ENCODE results near the gene SON.
"Not testable (repeated sequence)": the region's sequence is repeated elsewhere in the genome, so short reads cannot be mapped to it uniquely, and the experiment has no call there.

SON gene

GRCh38 chr21:33542640-33543504 is at the start of gene SON:
SON (plus strand) TSS chr21:33543038; CDS start chr21:33543093, 55 bp downstream.
- no peaks in the 10 kb centered on the region for H3K27me3 ChIP-seq (ENCODE audit: insufficient read depth, insufficient read length)
- no peaks in the 10 kb centered on the region for H3K9me3 ChIP-seq (ENCODE audit: insufficient read depth, low read length)
- TF ChIP-seq SUZ12 (IDR thresholded peaks at IDR 0.05; ENCODE audit: extremely low read depth, insufficient read depth, insufficient read length) (no peak), YY1 (IDR thresholded peaks at IDR 0.05; ENCODE audit: insufficient read depth, insufficient read length) (peak; percentile 98)
- H3K4me1 ChIP-seq (ENCODE audit: insufficient read depth, insufficient read length) = no peaks in the 10 kb centered on the region
- H3K4me3 ChIP-seq (ENCODE audit: insufficient read length, low read depth) = peak within 1 kb of the TSS; percentile 88
- H3K36me3 ChIP-seq (ENCODE audit: insufficient read depth, insufficient read length, low read length) = peaks cover 62% of the 10 kb centered on the region
- H3K9ac ChIP-seq (ENCODE audit: insufficient read length, low read depth) = peak within 1 kb of the TSS; percentile 99
- peak; percentile 99 for DNase-seq (ENCODE audit: low read depth, low spot score)

GRCh38 chr21:33493756-33494155 is 49.1 kb upstream of the SON start:
- H3K4me1 ChIP-seq (ENCODE audit: insufficient read depth, insufficient read length) = peaks cover 10% of the 10 kb centered on the region
- no peaks in the 10 kb centered on the region for H3K36me3 ChIP-seq (ENCODE audit: insufficient read depth, insufficient read length, low read length)
- no peak for DNase-seq (ENCODE audit: low read depth, low spot score)
- H3K9ac ChIP-seq (ENCODE audit: insufficient read length, low read depth) = no peak overlapping the region
- H3K4me3 ChIP-seq (ENCODE audit: insufficient read length, low read depth) = no peak overlapping the region
- no peaks in the 10 kb centered on the region for H3K9me3 ChIP-seq (ENCODE audit: insufficient read depth, low read length)
- H3K27me3 ChIP-seq (ENCODE audit: insufficient read depth, insufficient read length) = no peaks in the 10 kb centered on the region
- TF ChIP-seq SUZ12 (IDR thresholded peaks at IDR 0.05; ENCODE audit: extremely low read depth, insufficient read depth, insufficient read length) = no peak
- no peak for TF ChIP-seq YY1 (IDR thresholded peaks at IDR 0.05; ENCODE audit: insufficient read depth, insufficient read length)
- TF ChIP-seq ZNF274 (IDR thresholded peaks at IDR 0.05; ENCODE audit: low read depth, low read length) = no peak

- Histone ChIP-seq H3K9me3 (ENCODE audit: insufficient read depth, low read length) (no peaks in the 10 kb centered on the region), H3K4me1 (ENCODE audit: insufficient read depth, insufficient read length) (peaks cover 10% of the 10 kb centered on the region), H3K4me3 (ENCODE audit: insufficient read length, low read depth) (no peak overlapping the region), H3K27me3 (ENCODE audit: insufficient read depth, insufficient read length) (no peaks in the 10 kb centered on the region), H3K36me3 (ENCODE audit: insufficient read depth, insufficient read length, low read length) (no peaks in the 10 kb centered on the region), H3K9ac (ENCODE audit: insufficient read length, low read depth) (no peak overlapping the region)
- TF ChIP-seq YY1 (IDR thresholded peaks at IDR 0.05; ENCODE audit: insufficient read depth, insufficient read length) (no peak), SUZ12 (IDR thresholded peaks at IDR 0.05; ENCODE audit: extremely low read depth, insufficient read depth, insufficient read length) (no peak), ZNF274 (IDR thresholded peaks at IDR 0.05; ENCODE audit: low read depth, low read length) (no peak)
- DNase-seq (ENCODE audit: low read depth, low spot score) = no peak
Observed at GRCh38 chr21:33495743-33496142, 47.1 kb upstream of the SON start.

- Histone ChIP-seq H3K27me3 (ENCODE audit: insufficient read depth, insufficient read length) (no peaks in the 10 kb centered on the region), H3K4me3 (ENCODE audit: insufficient read length, low read depth) (no peak overlapping the region), H3K36me3 (ENCODE audit: insufficient read depth, insufficient read length, low read length) (peaks cover 4% of the 10 kb centered on the region), H3K4me1 (ENCODE audit: insufficient read depth, insufficient read length) (peaks cover 10% of the 10 kb centered on the region), H3K9ac (ENCODE audit: insufficient read length, low read depth) (no peak overlapping the region), H3K9me3 (ENCODE audit: insufficient read depth, low read length) (no peaks in the 10 kb centered on the region)
- TF ChIP-seq YY1 (IDR thresholded peaks at IDR 0.05; ENCODE audit: insufficient read depth, insufficient read length) (no peak), ZNF274 (IDR thresholded peaks at IDR 0.05; ENCODE audit: low read depth, low read length) (no peak), SUZ12 (IDR thresholded peaks at IDR 0.05; ENCODE audit: extremely low read depth, insufficient read depth, insufficient read length) (no peak)
- DNase-seq (ENCODE audit: low read depth, low spot score) = no peak
Observed at GRCh38 chr21:33496345-33496744, 46.5 kb upstream of the SON start.

- TF ChIP-seq ZNF274 (IDR thresholded peaks at IDR 0.05; ENCODE audit: low read depth, low read length) (no peak), YY1 (IDR thresholded peaks at IDR 0.05; ENCODE audit: insufficient read depth, insufficient read length) (no peak), SUZ12 (IDR thresholded peaks at IDR 0.05; ENCODE audit: extremely low read depth, insufficient read depth, insufficient read length) (no peak)
- H3K4me1 ChIP-seq (ENCODE audit: insufficient read depth, insufficient read length) = no peaks in the 10 kb centered on the region
- no peak overlapping the region for H3K9ac ChIP-seq (ENCODE audit: insufficient read length, low read depth)
- H3K4me3 ChIP-seq (ENCODE audit: insufficient read length, low read depth) = no peak overlapping the region
- peaks cover 88% of the 10 kb centered on the region for H3K36me3 ChIP-seq (ENCODE audit: insufficient read depth, insufficient read length, low read length)
- no peak for DNase-seq (ENCODE audit: low read depth, low spot score)
- no peaks in the 10 kb centered on the region for H3K27me3 ChIP-seq (ENCODE audit: insufficient read depth, insufficient read length)
- no peaks in the 10 kb centered on the region for H3K9me3 ChIP-seq (ENCODE audit: insufficient read depth, low read length)
Observed at GRCh38 chr21:33505833-33506232, 37.0 kb upstream of the SON start.

GRCh38 chr21:33507003-33507402 is 35.8 kb upstream of the SON start:
- H3K36me3 ChIP-seq (ENCODE audit: insufficient read depth, insufficient read length, low read length) = peaks cover 91% of the 10 kb centered on the region
- not testable (repeated sequence) for DNase-seq (ENCODE audit: low read depth, low spot score); H3K4me1 ChIP-seq (ENCODE audit: insufficient read depth, insufficient read length)

GRCh38 chr21:33510826-33511225 is 32.0 kb upstream of the SON start:
- TF ChIP-seq SUZ12 (IDR thresholded peaks at IDR 0.05; ENCODE audit: extremely low read depth, insufficient read depth, insufficient read length) = no peak
- TF ChIP-seq YY1 (IDR thresholded peaks at IDR 0.05; ENCODE audit: insufficient read depth, insufficient read length) = no peak
- no peak for TF ChIP-seq ZNF274 (IDR thresholded peaks at IDR 0.05; ENCODE audit: low read depth, low read length)
- Histone ChIP-seq H3K4me3 (ENCODE audit: insufficient read length, low read depth) (no peak overlapping the region), H3K36me3 (ENCODE audit: insufficient read depth, insufficient read length, low read length) (peaks cover 95% of the 10 kb centered on the region), H3K27me3 (ENCODE audit: insufficient read depth, insufficient read length) (no peaks in the 10 kb centered on the region), H3K4me1 (ENCODE audit: insufficient read depth, insufficient read length) (no peaks in the 10 kb centered on the region), H3K9ac (ENCODE audit: insufficient read length, low read depth) (no peak overlapping the region), H3K9me3 (ENCODE audit: insufficient read depth, low read length) (no peaks in the 10 kb centered on the region)
- no peak for DNase-seq (ENCODE audit: low read depth, low spot score)

More at GRCh38 chr21:33507003-33507402, 35.8 kb upstream of the SON start:
- H3K27me3 ChIP-seq (ENCODE audit: insufficient read depth, insufficient read length); H3K4me3 ChIP-seq (ENCODE audit: insufficient read length, low read depth); H3K9ac ChIP-seq (ENCODE audit: insufficient read length, low read depth); H3K9me3 ChIP-seq (ENCODE audit: insufficient read depth, low read length): not testable (repeated sequence)
